GM12872 (cell line): Measurements from ENCODE around the gene KLK3.

Experiments
- CTCF ChIP-seq: IDR thresholded peaks from 3 replicates; pipeline ENCODE4 v1.5.1; 2011; ENCODE audit warnings: low read depth, mild to moderate bottlenecking, low read length, moderate library complexity; ENCODE audit not compliant: insufficient read depth

KLK3 gene

GRCh38 chr19:50826492-50827240, 28.0 kb upstream of the KLK3 start:
- TF ChIP-seq CTCF: no peak

GRCh38 chr19:50827476-50827875, 27.2 kb upstream of the KLK3 start:
- no peak for TF ChIP-seq CTCF

- TF ChIP-seq CTCF: no peak
Observed at GRCh38 chr19:50829801-50830200, 24.9 kb upstream of the KLK3 start.

GRCh38 chr19:50830266-50831025, 24.3 kb upstream of the KLK3 start:
- TF ChIP-seq CTCF: no peak

GRCh38 chr19:50831026-50831396, 23.7 kb upstream of the KLK3 start:
- TF ChIP-seq CTCF: no peak

GRCh38 chr19:50832666-50833065, 22.0 kb upstream of the KLK3 start:
- no peak for TF ChIP-seq CTCF

- no peak for TF ChIP-seq CTCF
Observed at GRCh38 chr19:50833117-50833801, 21.5 kb upstream of the KLK3 start, which contains the start of gene KLK15. KLK15 (minus strand) TSS chr19:50833574; CDS start chr19:50831492, 2,082 bp downstream.
